CMK (cell line): ENCODE data around the gene ZCCHC3.
"Not testable (repeated sequence)": the region's sequence is repeated elsewhere in the genome, so short reads cannot be mapped to it uniquely, and the experiment has no call there.

Experiments
- DNase-seq: peaks from one replicate; pipeline ENCODE4 v3.0.0-alpha.2; 2010; ENCODE audit warnings: low read depth

Gene ZCCHC3

GRCh38 chr20:297098-297924 is at the start of gene ZCCHC3:
Gene ZCCHC3 (plus strand): TSS chr20:297570. CDS start chr20:297587, 17 bp downstream.
- DNase-seq, result peak; percentile 82

GRCh38 chr20:251354-251753 is 46.0 kb upstream of the ZCCHC3 start:
- DNase-seq, result no peak

- DNase-seq, result no peak
Measured at GRCh38 chr20:252801-253200, 44.6 kb upstream of the ZCCHC3 start.

- not testable (repeated sequence) for DNase-seq
Measured at GRCh38 chr20:253447-253846, 43.9 kb upstream of the ZCCHC3 start.

GRCh38 chr20:257419-257818 is 40.0 kb upstream of the ZCCHC3 start, which contains the start of gene DEFB132:
Gene DEFB132 (plus strand): TSS chr20:257724. CDS start chr20:257779, 55 bp downstream.
- no peak for DNase-seq

GRCh38 chr20:258269-258858 is 39.0 kb upstream of the ZCCHC3 start:
- no peak for DNase-seq

GRCh38 chr20:258963-259362 is 38.4 kb upstream of the ZCCHC3 start:
- no peak for DNase-seq

GRCh38 chr20:259981-260380 is 37.4 kb upstream of the ZCCHC3 start:
- no peak for DNase-seq

- DNase-seq, result no peak
Measured at GRCh38 chr20:263701-264100, 33.7 kb upstream of the ZCCHC3 start.

- DNase-seq, result peak; percentile 95
Measured at GRCh38 chr20:266596-267562, 30.5 kb upstream of the ZCCHC3 start.

- DNase-seq, result no peak
Measured at GRCh38 chr20:270517-270916, 26.9 kb upstream of the ZCCHC3 start.

- no peak for DNase-seq
Measured at GRCh38 chr20:271069-271468, 26.3 kb upstream of the ZCCHC3 start.

GRCh38 chr20:271528-271927 is 25.8 kb upstream of the ZCCHC3 start:
- no peak for DNase-seq

- DNase-seq, result no peak
Measured at GRCh38 chr20:272718-273117, 24.7 kb upstream of the ZCCHC3 start.

GRCh38 chr20:273884-274283 is 23.5 kb upstream of the ZCCHC3 start:
- no peak for DNase-seq

GRCh38 chr20:275791-276190 is 21.6 kb upstream of the ZCCHC3 start:
- no peak for DNase-seq

- no peak for DNase-seq
Measured at GRCh38 chr20:276620-277495, 20.5 kb upstream of the ZCCHC3 start.

- DNase-seq, result no peak
Measured at GRCh38 chr20:277496-277781, 19.9 kb upstream of the ZCCHC3 start.

GRCh38 chr20:278181-278580 is 19.2 kb upstream of the ZCCHC3 start:
- DNase-seq, result no peak

GRCh38 chr20:278607-279571 is 18.5 kb upstream of the ZCCHC3 start:
- DNase-seq, result no peak
